Tibial nerve (tissue), 4 donors: ENCODE measurements around the gene APOL2. TPM values are rescaled to one million over a fixed set of nuclear protein-coding genes. Genes with fewer than 3 reads are reported as not detected.

Experiments used
- DNase-seq, 2 donors: peaks; one replicate each; pipeline ENCODE4 v3.0.0-alpha.2; 2019; ENCODE audit warnings: low spot score in 2 of 2
- H3K27ac ChIP-seq, 4 donors: fragments of 200-600 bp; sonication (generic) in 3 of 4; one replicate each; pipeline ENCODE4 v1.5.1; 2017 to 2019; ENCODE audit warnings: mild to moderate bottlenecking in 1 of 4
- H3K27me3 ChIP-seq, 2 donors: fragments of 200-600 bp; sonication (generic) in 1 of 2; one replicate each; pipeline versions ENCODE4 v1.5.1 to v1.6.0; 2017 to 2019
- H3K36me3 ChIP-seq, 3 donors: fragments of 200-600 bp; sonication (generic); one replicate each; pipeline ENCODE4 v1.5.1; 2018 to 2019
- H3K4me1 ChIP-seq, 4 donors: fragments of 200-600 bp; sonication (generic) in 3 of 4; one replicate each; pipeline ENCODE4 v1.5.1; 2017 to 2019
- H3K4me3 ChIP-seq, 4 donors: fragments of 200-600 bp; sonication (generic) in 3 of 4; one replicate each; pipeline ENCODE4 v1.5.1; 2017 to 2019; ENCODE audit warnings: mild to moderate bottlenecking in 1 of 4, moderate library complexity in 1 of 4
- H3K9me3 ChIP-seq, 4 donors: fragments of 200-600 bp; sonication (generic) in 3 of 4; one replicate each; pipeline ENCODE4 v1.5.1; 2017 to 2019
- CTCF ChIP-seq, 5 experiments: fragments of 200-600 bp in 3 of 5; fragments of 450-650 bp in 2 of 5; sonication (generic) in 3 of 5; IDR thresholded peaks; one replicate each; pipeline ENCODE4 v1.5.1; 2016 to 2019; ENCODE audit warnings: antibody characterized with exemption in 5 of 5, mild to moderate bottlenecking in 3 of 5, moderate library complexity in 2 of 5
- EP300 ChIP-seq, 2 donors: sonication (generic); formaldehyde crosslinking; IDR thresholded peaks; one replicate each; pipeline ENCODE4 v1.6.1; 2017; ENCODE audit warnings: antibody characterized with exemption in 2 of 2, mild to moderate bottlenecking in 1 of 2
- POLR2A ChIP-seq, 2 donors: fragments of 450-650 bp; IDR thresholded peaks; one replicate each; pipeline ENCODE4 v1.6.1; 2017; ENCODE audit warnings: antibody characterized with exemption in 2 of 2, mild to moderate bottlenecking in 2 of 2, moderate library complexity in 2 of 2
- WGBS, 2 donors: methylation state at CpG; one replicate each; pipeline ENCODE4 v1.1.5; 2018; 5-methylcytosine and 5-hydroxymethylcytosine counted together
- total RNA-seq, 4 donors: library from RNA; depleted of rRNA; stranded (reverse); fragments of >200 nt; gene quantifications; one replicate each; pipeline ENCODE4 v1.1.0, GENCODE V29; 2016

APOL2 gene
- total RNA-seq, 4 donors from 2014 or later, result 76.9 to 112 (median 79.4) TPM

GRCh38 chr22:36285545-36285944 is 46.2 kb upstream of the APOL2 start:
- Histone ChIP-seq H3K27ac (peak overlapping the region; percentile 4 to 73 (median 46)), H3K4me1 (peaks cover 0 to 37% (median 4%) of the 10 kb centered on the region in 4 donors), H3K4me3 (no peak overlapping the region), H3K36me3 (peaks cover 10 to 98% (median 67%) of the 10 kb centered on the region in 3 donors), H3K9me3 (no peaks in the 10 kb centered on the region), H3K27me3 (no peaks in the 10 kb centered on the region)
- 84 to 86% methylated on average over 21 of the region's 21 CpGs for WGBS, 2 donors
- DNase-seq, result no peak
- TF ChIP-seq EP300 (IDR thresholded peaks at IDR 0.05) (no peak), CTCF (IDR thresholded peaks at IDR 0.05) (no peak), POLR2A (IDR thresholded peaks at IDR 0.05) (no peak)

DNA sequence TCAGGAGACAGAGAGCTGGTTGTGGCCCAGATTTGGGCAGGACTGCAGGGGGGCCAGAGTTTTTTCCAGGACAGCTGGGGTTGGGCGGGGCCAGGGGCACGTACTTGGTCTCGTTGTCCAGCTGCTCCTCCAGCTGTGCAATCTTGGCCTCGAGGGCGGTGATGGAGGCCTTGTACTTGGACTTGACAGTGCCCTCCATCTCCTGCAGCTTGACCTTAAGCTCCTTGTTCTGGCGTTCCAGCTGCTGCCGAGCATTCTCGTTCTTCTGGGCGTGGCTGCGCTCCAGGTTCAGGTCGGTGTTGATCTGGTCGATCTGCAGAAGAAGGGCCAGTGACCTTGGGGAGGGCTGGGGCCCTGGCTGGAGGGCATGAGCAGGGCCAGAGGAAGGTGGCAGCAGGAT is 45.7 kb upstream of the APOL2 start:
- no peak overlapping the region for H3K4me3 ChIP-seq
- H3K27ac ChIP-seq, result peak overlapping the region; percentile 4 to 73 (median 46)
- DNase-seq, result no peak
- no peaks in the 10 kb centered on the region for H3K9me3 ChIP-seq
- no peaks in the 10 kb centered on the region for H3K27me3 ChIP-seq
- 53 to 74% methylated on average over 9 to 10 of the region's 12 CpGs for WGBS, 2 donors
- peaks cover 10 to 97% (median 67%) of the 10 kb centered on the region in 3 donors for H3K36me3 ChIP-seq
- TF ChIP-seq EP300 (IDR thresholded peaks at IDR 0.05), result peak in 1 of 2 donors; percentile 41
- TF ChIP-seq POLR2A (IDR thresholded peaks at IDR 0.05), result no peak
- H3K4me1 ChIP-seq, result peaks cover 0 to 37% (median 4%) of the 10 kb centered on the region in 4 donors

- TF ChIP-seq EP300 (IDR thresholded peaks at IDR 0.05) (no peak), POLR2A (IDR thresholded peaks at IDR 0.05) (no peak), CTCF (IDR thresholded peaks at IDR 0.05) (no peak)
- Histone ChIP-seq H3K27me3 (no peaks in the 10 kb centered on the region), H3K4me3 (no peak overlapping the region), H3K4me1 (peaks cover 0 to 44% (median 4%) of the 10 kb centered on the region in 4 donors), H3K36me3 (peaks cover 10 to 91% (median 59%) of the 10 kb centered on the region in 3 donors), H3K27ac (peak overlapping the region in 1 of 4 donors; percentile 73), H3K9me3 (no peaks in the 10 kb centered on the region)
- DNase-seq, result no peak
- WGBS, 2 donors, result 91 to 95% methylated on average over 22 to 24 of the region's 24 CpGs
Measured at GRCh38 chr22:36284171-36284571, 44.8 kb upstream of the APOL2 start.

DNA sequence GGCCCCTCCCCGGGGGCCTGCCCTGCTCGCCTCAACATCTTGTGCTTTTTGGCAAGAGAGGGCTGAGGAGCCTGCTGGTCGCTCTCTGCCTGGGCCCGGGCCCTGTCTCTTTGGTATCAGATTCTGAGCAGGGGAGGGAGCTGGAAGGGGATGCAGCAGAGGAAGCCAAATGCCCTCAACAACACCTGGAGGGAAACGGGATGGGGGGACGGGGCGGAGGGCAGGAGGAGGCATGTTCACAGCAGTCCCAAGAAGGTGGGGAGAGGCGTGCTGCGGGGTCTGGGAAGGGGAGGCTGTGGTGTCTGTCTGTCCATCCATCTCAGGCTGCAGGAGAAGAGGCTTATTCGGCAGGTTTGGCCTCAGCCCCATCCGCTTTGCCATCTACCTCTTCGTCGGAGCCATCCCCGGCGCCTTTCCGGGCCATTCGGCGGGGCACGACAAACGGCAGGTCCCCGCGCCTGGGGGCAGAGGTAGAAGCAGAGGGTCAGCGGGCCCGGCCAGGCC is 43.1 kb upstream of the APOL2 start:
- H3K27ac ChIP-seq, result peak overlapping the region in 2 of 4 donors; percentile 68 to 72
- H3K36me3 ChIP-seq, result peaks cover 4 to 73% (median 43%) of the 10 kb centered on the region in 3 donors
- TF ChIP-seq POLR2A (IDR thresholded peaks at IDR 0.05) (no peak), EP300 (IDR thresholded peaks at IDR 0.05) (no peak), CTCF (IDR thresholded peaks at IDR 0.05) (no peak)
- H3K9me3 ChIP-seq, result no peaks in the 10 kb centered on the region
- WGBS, 2 donors, result 76 to 81% methylated on average over 22 to 24 of the region's 24 CpGs
- DNase-seq, result no peak
- peaks cover 0 to 54% (median 8%) of the 10 kb centered on the region in 4 donors for H3K4me1 ChIP-seq
- no peak overlapping the region for H3K4me3 ChIP-seq
- no peaks in the 10 kb centered on the region for H3K27me3 ChIP-seq

DNA sequence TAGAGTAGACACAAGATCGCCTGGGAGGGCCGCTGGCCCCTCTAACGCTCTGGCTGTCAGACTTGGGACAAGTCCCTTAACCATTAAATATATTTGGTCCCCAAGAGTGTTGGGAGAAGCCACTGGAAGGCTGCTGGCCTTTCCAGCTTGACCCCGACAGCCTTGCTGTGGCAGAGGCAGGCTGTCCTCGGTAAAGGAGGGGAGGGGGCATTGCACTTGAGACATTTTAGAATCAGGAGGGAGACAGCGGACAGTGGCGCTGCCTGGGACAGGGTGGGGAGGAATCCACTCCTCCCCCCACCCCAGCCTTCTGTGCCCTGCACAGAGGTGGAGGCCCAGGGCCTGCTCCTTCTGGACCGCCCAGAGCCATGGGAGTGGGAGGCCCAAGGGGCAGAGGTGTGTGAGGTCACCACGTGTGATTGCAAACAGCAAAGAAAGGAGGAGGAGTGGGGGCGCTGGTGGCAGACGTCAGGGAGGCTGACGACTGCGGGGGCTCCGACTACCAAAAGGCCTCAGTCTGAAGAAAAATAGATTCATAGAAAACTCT is 42.5 kb upstream of the APOL2 start:
- Histone ChIP-seq H3K36me3 (peaks cover 4 to 68% (median 39%) of the 10 kb centered on the region in 3 donors), H3K27ac (peak overlapping the region in 3 of 4 donors; percentile 19 to 72 (median 68)), H3K27me3 (no peaks in the 10 kb centered on the region), H3K4me1 (peaks cover 0 to 55% (median 9%) of the 10 kb centered on the region in 4 donors), H3K4me3 (no peak overlapping the region), H3K9me3 (no peaks in the 10 kb centered on the region)
- peak in 1 of 2 donors; percentile 4 for TF ChIP-seq POLR2A (IDR thresholded peaks at IDR 0.05)
- peak in 1 of 2 donors; percentile 65 for TF ChIP-seq EP300 (IDR thresholded peaks at IDR 0.05)
- no peak for TF ChIP-seq CTCF (IDR thresholded peaks at IDR 0.05)
- no peak for DNase-seq
- 51 to 63% methylated on average over 14 of the region's 14 CpGs for WGBS, 2 donors
